HL-60 (cell line): ENCODE data around the gene NTN3.

Experiments used
- GABPA ChIP-seq: IDR thresholded peaks from 2 replicates; pipeline ENCODE4 v1.6.1; 2012; ENCODE audit warnings: low read depth
- POLR2AphosphoS5 ChIP-seq: IDR thresholded peaks from 2 replicates; pipeline ENCODE4 v1.6.1; 2012; ENCODE audit warnings: low read depth
- SPI1 ChIP-seq: IDR thresholded peaks from 2 replicates; pipeline ENCODE4 v1.6.1; 2012; ENCODE audit warnings: low read depth, mild to moderate bottlenecking, borderline replicate concordance
- TF ChIP-seq, protein P1 (sequence below): IDR thresholded peaks from one replicate; pipeline ENCODE4 v1.5.1; 2011; ENCODE audit warnings: low read length, control low read depth, inconsistent platforms; ENCODE audit not compliant: insufficient read depth
- TF ChIP-seq, protein P2 (sequence below): IDR thresholded peaks from 2 replicates; pipeline ENCODE4 v1.6.1; 2012; ENCODE audit warnings: low read depth; ENCODE audit not compliant: insufficient replicate concordance

DNA sequence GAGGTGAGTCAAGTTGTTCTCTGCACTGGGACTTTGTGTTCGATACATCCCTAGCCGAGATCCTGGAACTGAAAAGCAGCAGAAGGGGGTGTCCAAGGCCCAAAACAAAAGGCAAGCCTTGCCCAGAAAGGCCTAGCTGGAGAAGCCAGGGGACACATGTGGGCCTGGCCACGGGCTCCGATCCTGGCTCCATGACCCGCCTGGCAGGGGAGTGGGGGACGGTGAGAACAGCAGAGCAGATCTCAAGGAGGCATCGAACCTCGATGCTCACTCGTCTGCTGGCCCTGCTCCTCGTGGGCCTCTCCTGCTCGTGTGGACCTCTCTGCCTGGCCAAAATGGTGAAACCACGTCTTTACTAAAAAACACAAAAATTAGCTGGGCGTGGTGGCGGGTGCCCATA, 33.0 kb upstream of the NTN3 start:
- TF ChIP-seq, protein P1, sequence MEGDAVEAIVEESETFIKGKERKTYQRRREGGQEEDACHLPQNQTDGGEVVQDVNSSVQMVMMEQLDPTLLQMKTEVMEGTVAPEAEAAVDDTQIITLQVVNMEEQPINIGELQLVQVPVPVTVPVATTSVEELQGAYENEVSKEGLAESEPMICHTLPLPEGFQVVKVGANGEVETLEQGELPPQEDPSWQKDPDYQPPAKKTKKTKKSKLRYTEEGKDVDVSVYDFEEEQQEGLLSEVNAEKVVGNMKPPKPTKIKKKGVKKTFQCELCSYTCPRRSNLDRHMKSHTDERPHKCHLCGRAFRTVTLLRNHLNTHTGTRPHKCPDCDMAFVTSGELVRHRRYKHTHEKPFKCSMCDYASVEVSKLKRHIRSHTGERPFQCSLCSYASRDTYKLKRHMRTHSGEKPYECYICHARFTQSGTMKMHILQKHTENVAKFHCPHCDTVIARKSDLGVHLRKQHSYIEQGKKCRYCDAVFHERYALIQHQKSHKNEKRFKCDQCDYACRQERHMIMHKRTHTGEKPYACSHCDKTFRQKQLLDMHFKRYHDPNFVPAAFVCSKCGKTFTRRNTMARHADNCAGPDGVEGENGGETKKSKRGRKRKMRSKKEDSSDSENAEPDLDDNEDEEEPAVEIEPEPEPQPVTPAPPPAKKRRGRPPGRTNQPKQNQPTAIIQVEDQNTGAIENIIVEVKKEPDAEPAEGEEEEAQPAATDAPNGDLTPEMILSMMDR, result no peak
- TF ChIP-seq POLR2AphosphoS5 (no peak), GABPA (no peak), SPI1 (no peak)
- TF ChIP-seq, protein P2, sequence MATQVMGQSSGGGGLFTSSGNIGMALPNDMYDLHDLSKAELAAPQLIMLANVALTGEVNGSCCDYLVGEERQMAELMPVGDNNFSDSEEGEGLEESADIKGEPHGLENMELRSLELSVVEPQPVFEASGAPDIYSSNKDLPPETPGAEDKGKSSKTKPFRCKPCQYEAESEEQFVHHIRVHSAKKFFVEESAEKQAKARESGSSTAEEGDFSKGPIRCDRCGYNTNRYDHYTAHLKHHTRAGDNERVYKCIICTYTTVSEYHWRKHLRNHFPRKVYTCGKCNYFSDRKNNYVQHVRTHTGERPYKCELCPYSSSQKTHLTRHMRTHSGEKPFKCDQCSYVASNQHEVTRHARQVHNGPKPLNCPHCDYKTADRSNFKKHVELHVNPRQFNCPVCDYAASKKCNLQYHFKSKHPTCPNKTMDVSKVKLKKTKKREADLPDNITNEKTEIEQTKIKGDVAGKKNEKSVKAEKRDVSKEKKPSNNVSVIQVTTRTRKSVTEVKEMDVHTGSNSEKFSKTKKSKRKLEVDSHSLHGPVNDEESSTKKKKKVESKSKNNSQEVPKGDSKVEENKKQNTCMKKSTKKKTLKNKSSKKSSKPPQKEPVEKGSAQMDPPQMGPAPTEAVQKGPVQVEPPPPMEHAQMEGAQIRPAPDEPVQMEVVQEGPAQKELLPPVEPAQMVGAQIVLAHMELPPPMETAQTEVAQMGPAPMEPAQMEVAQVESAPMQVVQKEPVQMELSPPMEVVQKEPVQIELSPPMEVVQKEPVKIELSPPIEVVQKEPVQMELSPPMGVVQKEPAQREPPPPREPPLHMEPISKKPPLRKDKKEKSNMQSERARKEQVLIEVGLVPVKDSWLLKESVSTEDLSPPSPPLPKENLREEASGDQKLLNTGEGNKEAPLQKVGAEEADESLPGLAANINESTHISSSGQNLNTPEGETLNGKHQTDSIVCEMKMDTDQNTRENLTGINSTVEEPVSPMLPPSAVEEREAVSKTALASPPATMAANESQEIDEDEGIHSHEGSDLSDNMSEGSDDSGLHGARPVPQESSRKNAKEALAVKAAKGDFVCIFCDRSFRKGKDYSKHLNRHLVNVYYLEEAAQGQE, result no peak
